ENCODE results near the gene CSMD2. TPM values are rescaled to one million over a fixed set of nuclear protein-coding genes. Genes with fewer than 3 reads are reported as not detected.

Gene CSMD2
- total RNA-seq, 1 experiment from 2014 or later, result not detected

GRCh38 chr1:33875862-33876261 is 289.2 kb downstream of the CSMD2 start:
- no peak for DNase-seq (ENCODE audit: extremely low read depth, low read depth)

- DNase-seq (ENCODE audit: extremely low read depth, low read depth), result no peak
Measured at GRCh38 chr1:33874636-33875035, 290.4 kb downstream of the CSMD2 start.

- DNase-seq (ENCODE audit: extremely low read depth, low read depth), result no peak
Measured at GRCh38 chr1:33872683-33873082, 292.3 kb downstream of the CSMD2 start.

GRCh38 chr1:33872275-33872674 is 292.8 kb downstream of the CSMD2 start:
- no peak for DNase-seq (ENCODE audit: extremely low read depth, low read depth)

GRCh38 chr1:33867684-33868083 is 297.3 kb downstream of the CSMD2 start:
- DNase-seq (ENCODE audit: extremely low read depth, low read depth), result no peak

GRCh38 chr1:33866281-33866680 is 298.7 kb downstream of the CSMD2 start:
- DNase-seq (ENCODE audit: extremely low read depth, low read depth), result no peak

GRCh38 chr1:33864460-33865389 is 300.3 kb downstream of the CSMD2 start:
- DNase-seq (ENCODE audit: extremely low read depth, low read depth), result no peak

- DNase-seq (ENCODE audit: extremely low read depth, low read depth), result no peak
Measured at GRCh38 chr1:33863779-33864178, 301.3 kb downstream of the CSMD2 start, which contains the start of gene HMGB4. Gene HMGB4 (plus strand): TSS chr1:33864079. CDS start chr1:33864192, 113 bp downstream.

- DNase-seq (ENCODE audit: extremely low read depth, low read depth), result no peak
Measured at GRCh38 chr1:33860671-33861070, 304.4 kb downstream of the CSMD2 start.

- no peak for DNase-seq (ENCODE audit: extremely low read depth, low read depth)
Measured at GRCh38 chr1:33854091-33854490, 310.9 kb downstream of the CSMD2 start.

GRCh38 chr1:33853431-33853830 is 311.6 kb downstream of the CSMD2 start:
- DNase-seq (ENCODE audit: extremely low read depth, low read depth), result no peak

GRCh38 chr1:33852711-33853110 is 312.3 kb downstream of the CSMD2 start:
- DNase-seq (ENCODE audit: extremely low read depth, low read depth), result no peak

- DNase-seq (ENCODE audit: extremely low read depth, low read depth), result no peak
Measured at GRCh38 chr1:33850481-33850880, 314.5 kb downstream of the CSMD2 start.

GRCh38 chr1:33849211-33849610 is 315.8 kb downstream of the CSMD2 start:
- no peak for DNase-seq (ENCODE audit: extremely low read depth, low read depth)

GRCh38 chr1:33848205-33848937 is 316.7 kb downstream of the CSMD2 start:
- DNase-seq (ENCODE audit: extremely low read depth, low read depth), result no peak

GRCh38 chr1:33846861-33847260 is 318.2 kb downstream of the CSMD2 start:
- no peak for DNase-seq (ENCODE audit: extremely low read depth, low read depth)

GRCh38 chr1:33844166-33844565 is 320.9 kb downstream of the CSMD2 start:
- no peak for DNase-seq (ENCODE audit: extremely low read depth, low read depth)

GRCh38 chr1:33842348-33842747 is 322.7 kb downstream of the CSMD2 start:
- no peak for DNase-seq (ENCODE audit: extremely low read depth, low read depth)

GRCh38 chr1:33841494-33841893 is 323.5 kb downstream of the CSMD2 start:
- DNase-seq (ENCODE audit: extremely low read depth, low read depth), result no peak

GRCh38 chr1:33837635-33838034 is 327.4 kb downstream of the CSMD2 start:
- DNase-seq (ENCODE audit: extremely low read depth, low read depth), result no peak

- DNase-seq (ENCODE audit: extremely low read depth, low read depth), result no peak
Measured at GRCh38 chr1:33836911-33837310, 328.1 kb downstream of the CSMD2 start.

- DNase-seq (ENCODE audit: extremely low read depth, low read depth), result no peak
Measured at GRCh38 chr1:33828654-33829053, 336.4 kb downstream of the CSMD2 start.

Measured in NCI-H460 (cell line).